ENCODE results near the gene SLC18A2.

GRCh38 chr10:117216028-117216427, 24.9 kb upstream of the SLC18A2 start:
- TF ChIP-seq ZBTB1 (CRISPR knock-in tag; IDR thresholded peaks at IDR 0.05; ENCODE audit: borderline replicate concordance, low read depth) (no peak), SIX5 (IDR thresholded peaks at IDR 0.05; ENCODE audit: borderline replicate concordance in 1 of 2, insufficient read depth in 1 of 2, low read depth in 1 of 2, low read length in 2 of 2) (no peak), LEF1 (IDR thresholded peaks at IDR 0.05) (no peak), CTCF (IDR thresholded peaks at IDR 0.05 in 2 of 3, conservative IDR thresholded peaks at IDR 0.05 in 1 of 3; ENCODE audit: insufficient read depth in 2 of 3, low read depth in 1 of 3, low read length in 3 of 3) (no peak), KLF10 (CRISPR knock-in tag; IDR thresholded peaks at IDR 0.05) (no peak), RAD51 (IDR thresholded peaks at IDR 0.05; ENCODE audit: borderline replicate concordance, low read depth) (no peak), ZBTB8A (IDR thresholded peaks at IDR 0.05; ENCODE audit: partially characterized antibody) (no peak), ZFP1 (CRISPR knock-in tag; IDR thresholded peaks at IDR 0.05) (no peak)
